Measurements from ENCODE around the gene FAIM2.

DNA sequence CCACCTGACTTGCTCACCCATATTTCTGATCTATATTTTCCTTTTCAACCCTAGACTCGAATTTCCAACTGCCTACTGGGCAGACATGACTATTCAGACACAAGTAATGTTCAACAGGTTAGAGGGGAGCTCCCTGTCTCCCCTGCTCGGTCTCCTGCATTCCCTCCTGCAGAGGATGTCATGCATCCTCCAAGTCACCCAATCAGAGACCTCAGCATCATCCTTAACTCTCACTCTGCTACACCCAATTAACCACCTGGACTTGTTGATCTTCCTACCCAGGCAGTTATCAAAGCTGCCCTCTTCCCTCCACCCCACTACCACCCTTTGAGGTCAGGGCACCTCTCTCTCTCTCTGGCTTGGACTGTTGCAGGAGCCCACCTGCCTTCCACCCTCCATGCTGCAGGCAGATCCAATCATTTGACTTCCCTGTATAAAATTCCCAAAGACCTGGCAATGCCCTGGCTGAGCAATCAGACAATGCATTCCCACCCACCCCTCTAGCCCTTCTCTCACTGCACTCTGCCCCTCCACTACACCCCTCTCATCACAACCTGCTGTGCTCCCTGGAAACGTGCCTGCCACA is 10.9 kb downstream of the FAIM2 start:
- TF ChIP-seq, protein P1, sequence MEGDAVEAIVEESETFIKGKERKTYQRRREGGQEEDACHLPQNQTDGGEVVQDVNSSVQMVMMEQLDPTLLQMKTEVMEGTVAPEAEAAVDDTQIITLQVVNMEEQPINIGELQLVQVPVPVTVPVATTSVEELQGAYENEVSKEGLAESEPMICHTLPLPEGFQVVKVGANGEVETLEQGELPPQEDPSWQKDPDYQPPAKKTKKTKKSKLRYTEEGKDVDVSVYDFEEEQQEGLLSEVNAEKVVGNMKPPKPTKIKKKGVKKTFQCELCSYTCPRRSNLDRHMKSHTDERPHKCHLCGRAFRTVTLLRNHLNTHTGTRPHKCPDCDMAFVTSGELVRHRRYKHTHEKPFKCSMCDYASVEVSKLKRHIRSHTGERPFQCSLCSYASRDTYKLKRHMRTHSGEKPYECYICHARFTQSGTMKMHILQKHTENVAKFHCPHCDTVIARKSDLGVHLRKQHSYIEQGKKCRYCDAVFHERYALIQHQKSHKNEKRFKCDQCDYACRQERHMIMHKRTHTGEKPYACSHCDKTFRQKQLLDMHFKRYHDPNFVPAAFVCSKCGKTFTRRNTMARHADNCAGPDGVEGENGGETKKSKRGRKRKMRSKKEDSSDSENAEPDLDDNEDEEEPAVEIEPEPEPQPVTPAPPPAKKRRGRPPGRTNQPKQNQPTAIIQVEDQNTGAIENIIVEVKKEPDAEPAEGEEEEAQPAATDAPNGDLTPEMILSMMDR (IDR thresholded peaks at IDR 0.05; ENCODE audit: insufficient read depth, low read length): no peak
- TF ChIP-seq POLR2AphosphoS5 (IDR thresholded peaks at IDR 0.05; ENCODE audit: low read depth): no peak
- TF ChIP-seq, protein P2, sequence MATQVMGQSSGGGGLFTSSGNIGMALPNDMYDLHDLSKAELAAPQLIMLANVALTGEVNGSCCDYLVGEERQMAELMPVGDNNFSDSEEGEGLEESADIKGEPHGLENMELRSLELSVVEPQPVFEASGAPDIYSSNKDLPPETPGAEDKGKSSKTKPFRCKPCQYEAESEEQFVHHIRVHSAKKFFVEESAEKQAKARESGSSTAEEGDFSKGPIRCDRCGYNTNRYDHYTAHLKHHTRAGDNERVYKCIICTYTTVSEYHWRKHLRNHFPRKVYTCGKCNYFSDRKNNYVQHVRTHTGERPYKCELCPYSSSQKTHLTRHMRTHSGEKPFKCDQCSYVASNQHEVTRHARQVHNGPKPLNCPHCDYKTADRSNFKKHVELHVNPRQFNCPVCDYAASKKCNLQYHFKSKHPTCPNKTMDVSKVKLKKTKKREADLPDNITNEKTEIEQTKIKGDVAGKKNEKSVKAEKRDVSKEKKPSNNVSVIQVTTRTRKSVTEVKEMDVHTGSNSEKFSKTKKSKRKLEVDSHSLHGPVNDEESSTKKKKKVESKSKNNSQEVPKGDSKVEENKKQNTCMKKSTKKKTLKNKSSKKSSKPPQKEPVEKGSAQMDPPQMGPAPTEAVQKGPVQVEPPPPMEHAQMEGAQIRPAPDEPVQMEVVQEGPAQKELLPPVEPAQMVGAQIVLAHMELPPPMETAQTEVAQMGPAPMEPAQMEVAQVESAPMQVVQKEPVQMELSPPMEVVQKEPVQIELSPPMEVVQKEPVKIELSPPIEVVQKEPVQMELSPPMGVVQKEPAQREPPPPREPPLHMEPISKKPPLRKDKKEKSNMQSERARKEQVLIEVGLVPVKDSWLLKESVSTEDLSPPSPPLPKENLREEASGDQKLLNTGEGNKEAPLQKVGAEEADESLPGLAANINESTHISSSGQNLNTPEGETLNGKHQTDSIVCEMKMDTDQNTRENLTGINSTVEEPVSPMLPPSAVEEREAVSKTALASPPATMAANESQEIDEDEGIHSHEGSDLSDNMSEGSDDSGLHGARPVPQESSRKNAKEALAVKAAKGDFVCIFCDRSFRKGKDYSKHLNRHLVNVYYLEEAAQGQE (IDR thresholded peaks at IDR 0.05; ENCODE audit: insufficient replicate concordance, low read depth): no peak
